GM10266 (cell line): Measurements from ENCODE around the gene LENG1.
"Not testable (repeated sequence)": the region's sequence is repeated elsewhere in the genome, so short reads cannot be mapped to it uniquely, and the experiment has no call there.

Experiments used
- DNase-seq: peaks from one replicate; pipeline ENCODE4 v3.0.0; 2012; ENCODE audit errors: extremely low spot score
- CTCF ChIP-seq: IDR thresholded peaks from 2 replicates; pipeline ENCODE4 v1.5.1; 2012; ENCODE audit warnings: mild to moderate bottlenecking, low read depth; ENCODE audit not compliant: control insufficient read depth, insufficient read depth; ENCODE audit errors: missing control alignments

The LENG1 gene

GRCh38 chr19:54179262-54179852 is 19.8 kb upstream of the LENG1 start:
- no peak for DNase-seq
- no peak for TF ChIP-seq CTCF

- DNase-seq = no peak
- no peak for TF ChIP-seq CTCF
Measured at GRCh38 chr19:54178581-54179261, 19.2 kb upstream of the LENG1 start.

GRCh38 chr19:54173951-54174834 is 14.7 kb upstream of the LENG1 start:
- no peak for DNase-seq
- no peak for TF ChIP-seq CTCF

- TF ChIP-seq CTCF = no peak
- no peak for DNase-seq
Measured at GRCh38 chr19:54173359-54173699, 13.8 kb upstream of the LENG1 start.

- TF ChIP-seq CTCF = no peak
- DNase-seq = no peak
Measured at GRCh38 chr19:54172471-54173358, 13.2 kb upstream of the LENG1 start, which contains the start of gene TMC4. Gene TMC4, minus strand, starts transcription at chr19:54173160. Its CDS starts 43 bp downstream, at chr19:54173117.

GRCh38 chr19:54171736-54172431 is 12.4 kb upstream of the LENG1 start:
- DNase-seq = not testable (repeated sequence)
